BE2C (cell line): ENCODE results near the gene CASK.

Experiments used
- DNase-seq: peaks from one replicate; pipeline ENCODE4 v3.0.0-alpha.2; 2020
- H3K27me3 ChIP-seq: fragments of 250-450 bp; sonication (Bioruptor Pico); 2 replicates; pipeline ENCODE4 v1.5.1; 2020; ENCODE audit warnings: mild to moderate bottlenecking
- H3K36me3 ChIP-seq: fragments of 250-450 bp; sonication (Bioruptor Pico); 2 replicates; pipeline ENCODE4 v1.5.1; 2020; ENCODE audit warnings: mild to moderate bottlenecking
- H3K4me1 ChIP-seq: fragments of 250-450 bp; sonication (Bioruptor Pico); 2 replicates; pipeline ENCODE4 v1.5.1; 2020
- H3K4me3 ChIP-seq: 2 replicates; pipeline ENCODE4 v1.5.1; 2011; ENCODE audit warnings: low read depth, low read length
- H3K9me3 ChIP-seq: fragments of 250-450 bp; sonication (Bioruptor Pico); 2 replicates; pipeline ENCODE4 v1.5.1; 2020
- CTCF ChIP-seq: IDR thresholded peaks from 2 replicates; pipeline ENCODE4 v1.5.1; 2012; ENCODE audit warnings: mild to moderate bottlenecking, low read depth, low read length

Gene CASK

DNA sequence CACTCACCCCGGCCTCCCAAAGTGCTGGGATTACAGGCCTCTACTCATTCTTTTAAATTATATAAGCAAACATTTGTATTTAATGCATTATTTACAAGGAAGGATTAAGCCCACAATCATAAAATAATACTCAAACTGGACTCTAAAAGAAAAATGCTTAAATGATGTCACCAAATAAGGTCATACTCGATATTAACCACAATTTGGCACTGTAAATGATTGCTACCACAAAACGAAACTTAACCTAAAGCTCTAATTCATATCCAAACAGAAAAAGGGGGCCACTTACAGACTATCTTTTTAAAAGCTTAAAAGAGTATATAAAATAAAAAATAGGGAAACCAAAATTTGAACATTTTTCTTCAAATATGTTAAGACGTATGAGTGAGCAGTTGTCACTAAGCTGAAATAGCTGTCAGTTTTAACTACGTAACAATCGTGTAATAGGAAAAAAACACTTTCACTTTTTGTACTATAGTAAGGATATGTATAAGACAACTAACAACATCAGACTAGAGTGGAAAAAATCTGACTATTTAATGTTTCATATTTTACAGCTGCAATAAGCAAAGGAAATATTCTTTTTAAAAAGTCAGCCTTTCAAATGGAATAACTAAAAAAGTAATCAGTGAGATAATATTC, 342.8 kb downstream of the CASK start:
- no peaks in the 10 kb centered on the region for H3K27me3 ChIP-seq
- TF ChIP-seq CTCF = no peak
- H3K36me3 ChIP-seq = no peaks in the 10 kb centered on the region
- no peaks in the 10 kb centered on the region for H3K9me3 ChIP-seq
- no peaks in the 10 kb centered on the region for H3K4me1 ChIP-seq
- H3K4me3 ChIP-seq = no peak overlapping the region
- no peak for DNase-seq

- TF ChIP-seq CTCF = no peak
These were observed 359.5 kb downstream of the CASK start for GRCh38 chrX:41563876-41564275.

DNA sequence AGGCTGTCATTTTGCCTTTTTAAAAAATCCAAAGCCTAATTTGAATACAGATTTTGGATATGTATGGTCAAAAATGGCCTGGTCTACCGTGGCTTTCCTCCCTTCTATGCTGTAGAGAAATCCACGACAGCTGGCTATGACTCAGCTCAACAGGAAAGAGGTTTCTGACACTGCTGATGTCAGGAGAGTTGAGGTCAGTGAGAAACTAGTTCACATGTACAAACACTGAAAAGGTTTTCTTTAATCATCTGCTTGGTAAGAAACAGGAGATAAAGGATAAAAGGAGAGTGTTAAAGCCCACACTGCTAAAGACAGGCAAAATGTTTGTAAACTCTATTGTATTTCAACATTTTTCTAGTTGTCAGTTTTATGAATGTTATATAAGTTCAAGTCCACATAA, 362.3 kb downstream of the CASK start:
- H3K4me3 ChIP-seq = no peak overlapping the region
- no peaks in the 10 kb centered on the region for H3K9me3 ChIP-seq
- no peak for TF ChIP-seq CTCF
- H3K27me3 ChIP-seq = no peaks in the 10 kb centered on the region
- DNase-seq = no peak
- no peaks in the 10 kb centered on the region for H3K36me3 ChIP-seq
- H3K4me1 ChIP-seq = no peaks in the 10 kb centered on the region

More at GRCh38 chrX:41563876-41564275, 359.5 kb downstream of the CASK start:
- Histone ChIP-seq H3K9me3 (no peaks in the 10 kb centered on the region), H3K36me3 (no peaks in the 10 kb centered on the region), H3K4me1 (no peaks in the 10 kb centered on the region), H3K4me3 (no peak overlapping the region), H3K27me3 (no peaks in the 10 kb centered on the region)
- DNase-seq = no peak

DNA sequence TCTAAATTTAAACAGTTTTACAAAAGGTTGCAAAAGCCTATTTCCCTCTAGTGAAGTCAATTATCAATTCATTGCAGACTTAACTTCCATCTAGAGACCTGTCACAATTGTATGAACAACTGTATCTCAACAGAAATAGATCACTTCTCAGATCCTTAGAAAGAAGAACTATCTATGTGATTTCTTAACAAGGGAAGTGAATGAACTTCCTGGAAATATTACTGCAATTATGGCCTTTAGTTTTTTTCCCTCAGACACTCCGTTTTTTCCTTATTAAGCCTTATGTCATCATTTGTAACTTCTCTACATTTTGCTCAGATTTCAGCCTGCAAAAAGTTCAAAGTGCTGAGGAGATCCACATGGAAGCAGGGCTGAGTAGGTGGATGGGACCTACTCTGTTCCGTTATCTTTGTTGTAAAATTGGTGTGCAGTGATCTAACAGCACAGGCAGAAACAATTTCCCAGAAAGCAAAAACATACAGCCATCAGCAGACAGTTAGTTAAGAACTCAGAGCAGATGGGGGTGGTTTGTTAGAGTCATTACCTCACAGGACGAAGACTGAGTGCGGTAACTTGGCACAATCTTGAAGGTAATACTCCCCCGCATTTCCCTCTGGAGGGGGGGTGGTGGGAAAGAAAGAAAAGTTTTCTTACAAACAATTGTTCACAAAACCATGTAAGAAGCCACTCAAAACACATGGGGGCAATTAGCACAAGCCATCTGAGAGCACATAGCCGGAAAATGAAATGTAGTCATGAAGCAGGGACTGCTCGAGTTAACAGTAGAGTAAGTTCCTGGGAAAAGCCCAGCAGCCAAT, 363.9 kb downstream of the CASK start:
- H3K9me3 ChIP-seq = no peaks in the 10 kb centered on the region
- TF ChIP-seq CTCF = no peak
- H3K27me3 ChIP-seq = no peaks in the 10 kb centered on the region
- no peaks in the 10 kb centered on the region for H3K4me1 ChIP-seq
- no peak overlapping the region for H3K4me3 ChIP-seq
- H3K36me3 ChIP-seq = no peaks in the 10 kb centered on the region
- no peak for DNase-seq

DNA sequence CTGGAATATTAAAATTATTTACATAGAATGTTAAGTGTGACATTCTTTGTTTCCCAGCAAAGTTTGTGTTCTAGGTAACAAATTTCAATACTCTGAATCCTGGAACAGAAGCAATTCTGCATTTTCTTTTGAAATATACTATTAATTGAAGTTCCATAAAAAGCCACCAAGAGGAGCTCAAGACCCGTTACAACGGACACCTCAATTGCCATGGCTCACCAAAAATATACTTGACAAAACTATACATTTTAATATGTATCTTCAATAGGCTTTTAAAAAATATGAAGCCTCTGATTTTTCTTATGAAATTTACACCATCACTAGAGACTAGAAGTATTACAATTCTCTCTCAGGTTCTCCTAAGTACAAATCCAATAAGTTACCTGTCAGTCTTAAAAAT, 364.8 kb downstream of the CASK start:
- Histone ChIP-seq H3K9me3 (no peaks in the 10 kb centered on the region), H3K4me3 (no peak overlapping the region), H3K4me1 (no peaks in the 10 kb centered on the region), H3K27me3 (no peaks in the 10 kb centered on the region), H3K36me3 (no peaks in the 10 kb centered on the region)
- DNase-seq = no peak
- TF ChIP-seq CTCF = peak; percentile 47

- Histone ChIP-seq H3K36me3 (no peaks in the 10 kb centered on the region), H3K4me1 (no peaks in the 10 kb centered on the region), H3K4me3 (no peak overlapping the region), H3K9me3 (no peaks in the 10 kb centered on the region), H3K27me3 (no peaks in the 10 kb centered on the region)
- no peak for TF ChIP-seq CTCF
- DNase-seq = no peak
These were observed 366.4 kb downstream of the CASK start for GRCh38 chrX:41556958-41557357.
